ENCODE measurements around the gene HAUS3.
"Not testable (repeated sequence)": the region's sequence is repeated elsewhere in the genome, so short reads cannot be mapped to it uniquely, and the experiment has no call there.

HAUS3 gene

DNA sequence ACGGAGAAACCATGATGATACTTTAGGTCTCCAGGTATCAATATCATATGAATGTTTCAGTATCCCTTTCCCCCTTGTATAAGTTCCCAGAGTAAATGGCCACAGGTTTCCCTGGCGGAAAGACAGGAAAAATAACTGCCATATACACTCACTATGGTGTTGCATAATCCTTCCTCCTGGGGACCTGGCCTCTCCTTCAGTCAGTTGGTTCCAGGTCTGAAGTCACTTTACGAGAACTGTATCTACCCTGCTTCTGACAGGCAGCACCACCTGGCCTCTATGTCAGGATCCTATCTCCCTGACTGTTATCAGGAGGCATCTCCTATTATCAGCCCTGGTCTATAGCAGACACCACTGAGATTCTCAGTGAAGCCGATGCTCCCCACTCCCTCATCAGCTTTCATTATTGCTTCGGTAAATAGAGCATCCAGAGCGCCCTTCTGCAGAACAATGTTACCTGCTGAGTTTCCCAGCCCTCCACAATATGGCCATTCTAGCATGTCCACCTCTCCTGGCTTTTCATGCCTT, 22.6 kb downstream of the HAUS3 start:
- DNase-seq (ENCODE audit: low spot score): no peak

DNA sequence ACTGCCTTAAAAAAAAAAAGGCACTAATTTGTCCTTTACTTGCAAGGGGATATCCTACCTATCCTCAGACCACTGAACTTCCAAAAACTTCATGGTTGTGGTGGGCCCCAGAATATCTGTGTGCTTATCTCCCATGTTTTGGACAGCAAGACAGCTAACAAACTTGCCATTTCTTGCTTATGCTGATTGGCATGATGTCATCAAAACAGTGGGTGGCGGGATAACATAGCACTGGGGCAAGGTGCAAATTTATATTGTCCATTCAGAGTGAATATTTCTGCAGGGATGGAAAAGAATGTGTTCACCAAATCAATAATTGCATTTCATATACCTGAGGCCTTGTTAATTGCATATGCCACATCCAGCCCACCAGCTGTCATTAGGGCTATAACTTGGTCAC, 23.5 kb downstream of the HAUS3 start:
- no peak for DNase-seq (ENCODE audit: low spot score)

DNA sequence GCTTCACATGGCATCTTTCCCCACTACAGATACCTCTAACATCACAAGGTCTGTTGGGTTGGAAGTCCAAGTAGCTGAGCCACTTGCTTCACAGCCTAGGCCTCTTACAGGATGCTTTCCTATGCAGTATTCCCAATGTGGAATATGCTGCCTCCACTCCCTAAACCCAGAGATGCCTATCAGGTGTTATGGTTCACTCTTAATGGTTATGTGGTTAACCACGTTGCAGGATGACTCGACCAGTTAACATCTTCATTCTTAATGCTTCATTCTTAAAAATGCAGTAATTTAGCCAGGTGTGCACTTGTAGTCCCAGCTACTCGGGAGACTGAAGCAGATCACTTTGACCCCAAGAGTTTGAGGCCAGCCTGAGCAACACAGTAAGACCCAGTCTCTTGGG, 24.2 kb downstream of the HAUS3 start:
- no peak for DNase-seq (ENCODE audit: low spot score)

DNA sequence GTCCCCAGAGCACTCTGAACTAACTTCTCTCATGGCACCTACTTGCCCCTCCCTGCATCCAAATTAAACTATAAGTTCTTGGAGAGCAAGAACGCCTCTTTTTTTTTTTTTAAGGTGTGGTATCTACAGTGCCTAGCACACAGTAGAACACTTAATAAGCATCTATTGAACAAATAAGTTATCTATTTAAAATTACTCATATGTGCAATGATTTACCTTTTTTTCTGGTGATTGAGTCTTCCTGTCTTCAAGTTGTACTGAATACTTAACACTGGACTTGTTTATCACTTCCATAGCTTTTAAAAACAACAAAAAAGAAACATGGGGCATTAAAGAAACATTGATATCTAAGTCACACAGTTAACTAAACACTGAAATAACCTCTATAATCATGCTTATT, 29.1 kb downstream of the HAUS3 start:
- DNase-seq (ENCODE audit: low spot score): no peak

DNA sequence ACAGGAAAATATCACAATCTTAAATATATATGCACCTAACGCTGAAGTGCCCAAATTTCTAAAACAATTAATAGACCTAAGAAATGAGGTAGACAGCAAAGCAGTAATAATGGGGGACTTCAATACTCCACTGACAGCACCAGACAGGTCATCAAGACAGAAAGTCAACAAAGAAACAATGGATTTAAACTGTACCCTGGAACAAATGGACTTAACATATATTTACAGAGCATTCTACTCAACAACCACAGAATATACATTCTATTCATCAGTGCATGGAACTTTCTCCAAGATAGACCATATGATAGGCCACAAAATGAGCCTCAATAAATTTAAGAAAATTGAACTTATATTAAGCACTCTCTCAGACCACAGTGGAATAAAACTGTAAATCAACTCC, 39.1 kb downstream of the HAUS3 start:
- not testable (repeated sequence) for DNase-seq (ENCODE audit: low spot score)

DNA sequence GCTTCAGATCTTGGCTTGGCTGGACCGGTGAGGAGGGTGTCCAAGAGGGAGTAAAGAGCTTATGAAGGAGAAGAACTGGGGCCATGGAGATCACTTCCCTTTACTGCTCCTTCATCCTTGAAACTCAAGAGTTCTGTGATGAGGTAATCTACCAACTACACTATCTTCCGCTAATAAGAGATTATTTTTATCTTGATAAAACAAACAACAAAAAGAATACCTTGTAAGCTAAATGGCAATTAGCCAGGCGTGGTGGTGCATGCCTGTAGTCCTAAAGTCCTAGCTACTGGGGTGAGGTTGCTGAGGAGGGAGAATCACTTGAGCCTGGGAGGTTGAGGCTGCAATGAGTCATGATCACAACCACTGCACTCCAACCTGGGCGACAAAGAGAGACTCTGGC, 47.4 kb downstream of the HAUS3 start:
- DNase-seq (ENCODE audit: low spot score): no peak

DNA sequence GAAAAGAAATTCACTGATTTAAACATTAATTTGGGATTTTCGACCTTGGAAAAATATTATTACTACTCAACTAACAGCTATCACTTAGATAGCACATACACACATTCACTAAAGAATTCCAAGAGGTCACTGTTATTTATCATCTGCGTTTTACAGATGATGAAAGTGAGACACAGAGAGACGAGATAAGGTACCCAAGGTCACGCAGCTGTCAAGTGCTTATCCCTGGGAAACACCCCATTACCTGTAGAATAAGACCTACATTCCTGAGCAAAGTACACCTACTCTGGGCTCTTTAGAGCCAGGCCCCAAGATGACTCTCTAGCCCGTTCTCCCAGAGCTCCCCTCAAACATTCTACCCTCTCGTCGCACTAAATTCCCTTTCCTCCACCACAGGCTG, 48.6 kb downstream of the HAUS3 start:
- DNase-seq (ENCODE audit: low spot score): no peak

DNA sequence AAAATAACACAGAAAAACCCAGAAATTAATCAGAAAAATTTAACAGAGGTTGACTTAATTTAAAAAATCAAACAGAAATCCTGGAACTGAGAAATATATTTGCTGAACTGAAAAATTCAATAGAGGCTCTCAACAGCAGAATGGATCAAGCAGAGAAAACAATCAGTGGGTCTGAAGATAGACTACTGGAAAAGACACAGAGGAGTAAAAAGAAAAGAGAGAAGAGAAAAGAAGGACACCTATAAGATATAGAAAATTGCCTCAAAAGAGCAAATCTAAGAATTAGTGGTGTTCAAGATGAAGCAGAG, 55.1 kb downstream of the HAUS3 start:
- no peak for DNase-seq (ENCODE audit: low spot score)

DNA sequence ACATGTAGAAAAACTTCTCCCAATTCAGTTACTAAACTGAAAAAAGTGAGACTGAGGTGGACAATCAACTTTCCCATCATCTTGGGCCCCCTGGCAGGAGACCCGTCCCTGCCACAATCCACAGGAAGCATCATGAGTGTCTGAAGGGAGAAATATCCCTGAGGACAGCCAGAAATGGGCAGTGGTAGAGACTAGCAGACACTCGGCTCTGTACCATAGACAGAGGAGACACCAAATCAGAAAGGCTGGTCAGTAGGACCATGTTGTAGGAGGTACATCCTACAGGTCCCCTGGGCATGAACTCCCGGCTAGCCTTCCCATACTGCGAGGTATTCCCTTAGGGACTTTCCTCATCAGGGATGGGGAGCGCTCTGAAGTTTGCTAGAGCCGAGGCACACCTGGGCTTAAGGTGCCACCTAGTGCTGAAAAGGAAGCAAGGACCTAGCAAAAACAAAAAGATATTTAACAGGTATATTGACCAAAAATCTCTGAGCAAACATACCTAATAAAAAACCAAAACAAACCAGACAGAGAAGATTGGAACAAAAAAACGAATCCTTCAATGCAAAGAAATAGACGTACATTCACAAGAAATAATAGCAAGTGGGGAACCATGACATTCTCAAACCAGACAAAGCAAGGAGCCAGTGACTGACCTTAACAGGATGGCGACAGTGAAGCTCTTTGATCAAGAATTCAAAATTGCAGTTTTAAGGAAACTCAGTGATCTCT, 55.6 kb downstream of the HAUS3 start:
- DNase-seq (ENCODE audit: low spot score): peak; percentile 43

DNA sequence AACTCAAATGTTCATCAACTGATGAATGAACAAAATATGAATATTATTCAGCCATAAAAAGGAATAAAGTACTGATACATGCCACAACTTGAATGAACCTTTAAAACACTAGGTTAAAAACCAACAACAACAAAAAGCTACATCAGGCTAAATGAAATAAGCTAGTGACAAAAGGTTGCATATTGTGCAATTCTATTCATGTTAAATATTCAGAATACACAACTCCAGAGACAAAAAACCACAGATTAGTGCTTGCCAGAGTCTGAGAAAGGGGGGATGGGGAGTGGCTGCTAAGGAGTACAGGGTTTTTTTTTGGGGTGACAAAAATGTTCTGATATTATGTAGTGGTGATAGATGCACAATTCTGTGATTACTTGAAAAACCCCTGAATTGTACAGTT, 58.5 kb downstream of the HAUS3 start:
- no peak for DNase-seq (ENCODE audit: low spot score)

DNA sequence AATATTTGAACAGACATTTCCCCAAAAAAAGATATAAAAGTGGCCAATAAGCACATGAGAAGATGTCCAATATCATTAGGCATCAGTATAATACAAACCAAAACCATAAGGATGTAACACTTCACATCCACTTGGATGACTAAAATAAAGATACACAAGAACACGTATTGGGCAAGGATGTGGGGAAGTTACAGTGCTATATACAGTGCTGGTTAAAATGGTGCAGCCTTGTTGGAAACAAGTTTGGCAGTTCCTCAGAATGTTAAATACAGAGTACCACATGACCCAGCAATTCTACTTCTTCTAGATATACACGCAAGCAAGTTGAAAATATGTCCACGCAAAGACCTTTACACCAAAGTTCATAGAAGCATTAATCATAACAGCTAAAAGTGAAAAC, 58.9 kb downstream of the HAUS3 start:
- no peak for DNase-seq (ENCODE audit: low spot score)

DNA sequence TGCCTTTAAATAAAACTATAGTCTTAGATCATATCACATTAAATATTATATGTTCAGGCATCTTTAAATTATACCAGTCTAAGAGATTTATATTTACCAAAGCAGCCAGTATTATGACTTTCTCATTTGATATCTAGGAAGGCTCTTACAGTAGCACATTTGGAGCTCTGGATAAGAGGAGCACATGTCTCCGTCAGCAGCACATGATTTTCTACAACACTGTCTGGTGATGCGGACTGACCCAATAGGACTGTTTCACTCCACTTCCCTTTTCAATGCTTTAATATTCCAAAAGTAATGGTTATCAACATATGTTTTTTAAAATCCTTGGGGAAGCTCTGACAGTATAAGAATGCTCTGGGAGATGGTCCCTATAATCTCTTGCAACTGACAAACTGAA, 61.5 kb downstream of the HAUS3 start:
- no peak for DNase-seq (ENCODE audit: low spot score)

DNA sequence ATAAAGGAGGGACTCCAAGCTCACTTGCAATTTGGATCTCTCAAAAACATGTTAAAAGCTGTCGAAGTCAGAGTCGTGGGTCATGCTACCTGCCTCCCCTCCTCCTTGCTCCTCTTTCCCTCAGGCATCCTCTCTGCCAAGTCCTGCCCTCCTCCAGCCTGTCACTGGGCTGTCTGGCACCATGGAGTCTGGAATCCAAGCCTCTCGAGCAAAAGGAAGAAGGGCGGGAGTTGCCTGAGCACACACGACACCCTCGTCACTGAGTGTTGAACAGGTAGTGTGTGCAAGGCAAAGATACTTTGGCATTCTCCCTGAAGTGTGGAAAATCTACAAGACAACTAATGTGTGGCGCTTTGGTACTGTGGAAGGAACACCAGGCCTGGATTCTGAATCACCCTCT, 62.2 kb downstream of the HAUS3 start:
- no peak for DNase-seq (ENCODE audit: low spot score)

DNA sequence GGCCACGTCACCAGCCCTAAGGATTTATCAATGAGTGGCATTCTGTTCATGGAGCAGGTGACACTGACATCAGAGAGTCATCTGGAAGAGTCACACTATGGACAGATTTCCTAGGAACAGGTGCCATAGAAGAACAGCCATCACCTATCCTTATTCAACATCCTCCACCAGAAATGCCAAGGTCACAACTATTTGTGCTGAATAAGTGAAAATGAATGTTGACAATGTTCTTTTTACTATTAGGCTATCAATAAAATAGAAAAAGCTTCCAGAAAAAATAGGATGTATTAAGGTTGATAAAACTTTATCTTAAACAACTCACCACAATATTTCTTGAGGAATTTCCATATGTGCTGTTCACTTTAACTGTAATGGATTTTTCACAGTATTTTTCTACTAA, 62.9 kb downstream of the HAUS3 start:
- DNase-seq (ENCODE audit: low spot score): no peak

Data from HuH-7.5 (cell line).